ENCODE measurements around the gene RIOK1.
"Not testable (repeated sequence)": the region's sequence is repeated elsewhere in the genome, so short reads cannot be mapped to it uniquely, and the experiment has no call there.

Gene RIOK1

GRCh38 chr6:7389451-7390225 is at the start of gene RIOK1, which contains the start of gene CAGE1:
Gene RIOK1, plus strand, starts transcription at chr6:7389808. Its CDS starts 195 bp downstream, at chr6:7390003.
Gene CAGE1, minus strand, starts transcription at chr6:7389742. Its CDS starts 2,569 bp downstream, at chr6:7387173.
- in situ Hi-C loops (cut with HindIII; ENCODE audit: low sequenced_read_pairs) = no loop called here
- peak within 1 kb of the TSS; percentile 85 for H3K4me3 ChIP-seq (ENCODE audit: low read depth, low read length)
- TF ChIP-seq CTCF (IDR thresholded peaks at IDR 0.05; ENCODE audit: low read depth, low read length) = peak; percentile 11
- peak; percentile 95 for DNase-seq (ENCODE audit: low read depth, low spot score)

GRCh38 chr6:7341271-7341670 is 48.3 kb upstream of the RIOK1 start:
- TF ChIP-seq CTCF (IDR thresholded peaks at IDR 0.05; ENCODE audit: low read depth, low read length) = no peak
- in situ Hi-C loops (cut with HindIII; ENCODE audit: low sequenced_read_pairs) = no loop called here
- no peak overlapping the region for H3K4me3 ChIP-seq (ENCODE audit: low read depth, low read length)
- DNase-seq (ENCODE audit: low read depth, low spot score) = no peak

GRCh38 chr6:7341989-7342742 is 47.4 kb upstream of the RIOK1 start:
- TF ChIP-seq CTCF (IDR thresholded peaks at IDR 0.05; ENCODE audit: low read depth, low read length) = no peak
- no peak for DNase-seq (ENCODE audit: low read depth, low spot score)
- H3K4me3 ChIP-seq (ENCODE audit: low read depth, low read length) = no peak overlapping the region
- in situ Hi-C loops (cut with HindIII; ENCODE audit: low sequenced_read_pairs) = no loop called here

GRCh38 chr6:7343546-7344475 is 45.8 kb upstream of the RIOK1 start:
- no peak overlapping the region for H3K4me3 ChIP-seq (ENCODE audit: low read depth, low read length)
- in situ Hi-C loops (cut with HindIII; ENCODE audit: low sequenced_read_pairs) = no loop called here
- no peak for DNase-seq (ENCODE audit: low read depth, low spot score)
- TF ChIP-seq CTCF (IDR thresholded peaks at IDR 0.05; ENCODE audit: low read depth, low read length) = no peak

- H3K4me3 ChIP-seq (ENCODE audit: low read depth, low read length); in situ Hi-C loops (cut with HindIII; ENCODE audit: low sequenced_read_pairs): not testable (repeated sequence)
- DNase-seq (ENCODE audit: low read depth, low spot score) = peak; percentile 23
Measured at GRCh38 chr6:7344773-7345450, 44.7 kb upstream of the RIOK1 start.

- H3K4me3 ChIP-seq (ENCODE audit: low read depth, low read length); in situ Hi-C loops (cut with HindIII; ENCODE audit: low sequenced_read_pairs); DNase-seq (ENCODE audit: low read depth, low spot score): not testable (repeated sequence)
Measured at GRCh38 chr6:7347551-7347997, 42.0 kb upstream of the RIOK1 start.

GRCh38 chr6:7350591-7350990 is 39.0 kb upstream of the RIOK1 start:
- in situ Hi-C loops (cut with HindIII; ENCODE audit: low sequenced_read_pairs); DNase-seq (ENCODE audit: low read depth, low spot score); H3K4me3 ChIP-seq (ENCODE audit: low read depth, low read length): not testable (repeated sequence)

GRCh38 chr6:7351916-7352315 is 37.7 kb upstream of the RIOK1 start:
- DNase-seq (ENCODE audit: low read depth, low spot score); H3K4me3 ChIP-seq (ENCODE audit: low read depth, low read length); in situ Hi-C loops (cut with HindIII; ENCODE audit: low sequenced_read_pairs): not testable (repeated sequence)

Measured in astrocyte of the spinal cord (primary cell).